ENCODE data around the gene SREK1.
"Not testable (repeated sequence)": the region's sequence is repeated elsewhere in the genome, so short reads cannot be mapped to it uniquely, and the experiment has no call there.

The SREK1 gene

GRCh38 chr5:66134407-66134861 is 9.7 kb upstream of the SREK1 start:
- TF ChIP-seq CTCF (conservative IDR thresholded peaks at IDR 0.05), result no peak
- H3K27ac ChIP-seq, result peak overlapping the region; percentile 49

GRCh38 chr5:66136053-66136452 is 8.0 kb upstream of the SREK1 start:
- H3K27ac ChIP-seq, result no peak overlapping the region
- no peak for TF ChIP-seq CTCF (conservative IDR thresholded peaks at IDR 0.05)

GRCh38 chr5:66136944-66137343 is 7.2 kb upstream of the SREK1 start:
- not testable (repeated sequence) for H3K27ac ChIP-seq

GRCh38 chr5:66138637-66139317 is 5.3 kb upstream of the SREK1 start:
- no peak overlapping the region for H3K27ac ChIP-seq
- no peak for TF ChIP-seq CTCF (conservative IDR thresholded peaks at IDR 0.05)

GRCh38 chr5:66139318-66139712 is 4.8 kb upstream of the SREK1 start:
- TF ChIP-seq CTCF (conservative IDR thresholded peaks at IDR 0.05), result no peak
- no peak overlapping the region for H3K27ac ChIP-seq

GRCh38 chr5:66142417-66142816 is 1.7 kb upstream of the SREK1 start:
- TF ChIP-seq CTCF (conservative IDR thresholded peaks at IDR 0.05), result no peak
- H3K27ac ChIP-seq, result peak overlapping the region; percentile 98

GRCh38 chr5:66143473-66144073 is 527 bp upstream of the SREK1 start:
- no peak for TF ChIP-seq CTCF (conservative IDR thresholded peaks at IDR 0.05)
- peak overlapping the region; percentile 98 for H3K27ac ChIP-seq

- peak overlapping the region; percentile 98 for H3K27ac ChIP-seq
- no peak for TF ChIP-seq CTCF (conservative IDR thresholded peaks at IDR 0.05)
Measured at GRCh38 chr5:66144834-66145390, 812 bp downstream of the SREK1 start.
